Measurements from ENCODE around the gene ESPL1.

Gene ESPL1

DNA sequence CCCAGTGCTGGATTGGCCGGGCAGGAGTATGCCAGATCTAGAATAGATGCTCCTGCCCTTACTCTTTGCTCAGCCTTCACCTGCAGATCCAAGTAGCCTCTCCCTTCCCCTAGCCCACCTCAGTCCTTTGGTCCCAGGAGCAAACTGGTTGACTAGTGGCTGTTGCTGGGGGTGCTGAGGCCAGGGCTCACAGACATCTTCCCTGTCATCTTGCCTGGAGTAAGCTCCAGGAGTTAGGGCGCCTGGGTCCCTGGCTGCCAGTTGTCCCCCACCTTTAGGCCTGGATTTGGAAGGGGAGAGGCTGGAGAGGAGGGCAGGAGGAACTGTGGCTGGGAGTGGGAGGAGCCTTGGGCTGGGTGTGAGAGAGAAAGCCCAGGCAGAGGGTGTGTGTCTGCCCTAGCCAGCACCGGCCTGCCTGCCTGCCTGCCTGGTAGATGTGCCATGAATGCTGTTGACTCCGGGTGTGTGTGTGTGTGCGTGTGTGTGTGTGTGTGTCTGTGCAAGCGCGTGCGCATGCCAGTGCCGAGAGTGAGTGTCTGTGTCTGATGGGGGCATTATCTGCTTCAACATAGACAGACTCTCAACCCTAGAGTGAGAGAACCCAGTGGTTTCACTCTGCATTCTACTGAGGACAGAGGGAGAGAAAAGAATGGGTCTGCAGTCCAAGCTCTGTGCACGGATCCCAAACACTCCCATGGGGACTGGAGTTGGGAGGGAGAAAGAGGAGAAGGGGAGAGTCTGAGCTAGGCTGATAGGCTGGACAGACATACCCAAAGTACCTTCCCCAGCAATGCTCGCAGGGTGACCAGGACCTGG is 35.2 kb upstream of the ESPL1 start:
- peak overlapping the region; percentile 86 for H3K27ac ChIP-seq
- no peak for TF ChIP-seq ZFX (IDR thresholded peaks at IDR 0.05)
- TF ChIP-seq, protein P1, sequence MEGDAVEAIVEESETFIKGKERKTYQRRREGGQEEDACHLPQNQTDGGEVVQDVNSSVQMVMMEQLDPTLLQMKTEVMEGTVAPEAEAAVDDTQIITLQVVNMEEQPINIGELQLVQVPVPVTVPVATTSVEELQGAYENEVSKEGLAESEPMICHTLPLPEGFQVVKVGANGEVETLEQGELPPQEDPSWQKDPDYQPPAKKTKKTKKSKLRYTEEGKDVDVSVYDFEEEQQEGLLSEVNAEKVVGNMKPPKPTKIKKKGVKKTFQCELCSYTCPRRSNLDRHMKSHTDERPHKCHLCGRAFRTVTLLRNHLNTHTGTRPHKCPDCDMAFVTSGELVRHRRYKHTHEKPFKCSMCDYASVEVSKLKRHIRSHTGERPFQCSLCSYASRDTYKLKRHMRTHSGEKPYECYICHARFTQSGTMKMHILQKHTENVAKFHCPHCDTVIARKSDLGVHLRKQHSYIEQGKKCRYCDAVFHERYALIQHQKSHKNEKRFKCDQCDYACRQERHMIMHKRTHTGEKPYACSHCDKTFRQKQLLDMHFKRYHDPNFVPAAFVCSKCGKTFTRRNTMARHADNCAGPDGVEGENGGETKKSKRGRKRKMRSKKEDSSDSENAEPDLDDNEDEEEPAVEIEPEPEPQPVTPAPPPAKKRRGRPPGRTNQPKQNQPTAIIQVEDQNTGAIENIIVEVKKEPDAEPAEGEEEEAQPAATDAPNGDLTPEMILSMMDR (conservative IDR thresholded peaks at IDR 0.05) = no peak

DNA sequence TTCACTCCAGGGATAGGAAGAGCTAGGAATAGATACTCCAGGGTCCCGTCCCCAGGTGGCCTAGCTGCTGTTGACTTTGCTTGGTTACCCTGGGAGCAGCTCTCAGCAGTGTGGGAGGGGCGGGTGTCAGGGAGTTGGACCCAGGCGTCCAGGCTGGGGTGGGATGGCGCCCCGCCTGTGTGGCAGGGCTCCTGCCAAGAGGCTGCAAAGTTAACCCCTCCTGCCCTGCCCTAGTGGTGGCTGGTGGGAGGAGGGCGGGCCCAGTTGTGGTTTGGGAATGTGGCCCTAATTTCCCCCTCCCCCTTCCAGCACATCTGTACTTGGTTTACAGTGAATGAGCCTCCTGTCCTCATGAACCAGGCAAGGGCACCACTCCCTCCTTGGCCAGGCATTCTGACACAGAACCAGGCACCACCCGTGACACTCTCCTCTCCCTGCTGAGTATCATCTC is 34.4 kb upstream of the ESPL1 start:
- peak overlapping the region; percentile 86; the same call in 1 of the 2 replicates for H3K27ac ChIP-seq
- no peak for TF ChIP-seq ZFX (IDR thresholded peaks at IDR 0.05)
- TF ChIP-seq, protein P1 (conservative IDR thresholded peaks at IDR 0.05) = no peak

- TF ChIP-seq, protein P1 (conservative IDR thresholded peaks at IDR 0.05) = no peak
- no peak for TF ChIP-seq ZFX (IDR thresholded peaks at IDR 0.05)
- H3K27ac ChIP-seq = no peak overlapping the region
These were observed 33.7 kb upstream of the ESPL1 start for GRCh38 chr12:53234271-53234914.

DNA sequence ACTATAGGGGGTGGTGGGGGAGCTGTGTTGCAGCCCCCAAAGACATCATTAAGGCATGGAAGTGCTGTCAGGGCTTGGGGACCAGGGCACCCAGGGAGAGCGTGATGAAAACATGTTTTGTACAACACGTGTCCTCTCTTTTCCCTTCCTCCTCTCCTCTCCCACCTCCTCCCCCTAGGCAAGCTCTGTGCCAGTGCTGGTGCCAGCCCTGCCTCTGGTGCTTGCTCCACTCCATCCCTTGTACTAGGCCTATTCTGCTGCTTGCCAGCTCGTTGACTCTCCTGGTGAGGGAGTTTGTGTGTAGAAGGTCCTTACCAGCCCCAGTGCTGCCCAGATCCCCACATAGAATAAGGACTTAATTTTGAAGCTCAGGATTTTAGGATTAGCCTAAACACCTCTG is 32.9 kb upstream of the ESPL1 start:
- TF ChIP-seq, protein P1 (conservative IDR thresholded peaks at IDR 0.05) = no peak
- no peak for TF ChIP-seq ZFX (IDR thresholded peaks at IDR 0.05)
- H3K27ac ChIP-seq = no peak overlapping the region

- no peak for TF ChIP-seq ZFX (IDR thresholded peaks at IDR 0.05)
- TF ChIP-seq, protein P1 (conservative IDR thresholded peaks at IDR 0.05) = no peak
- H3K27ac ChIP-seq = no peak overlapping the region
These were observed 32.2 kb upstream of the ESPL1 start for GRCh38 chr12:53235742-53236442.

DNA sequence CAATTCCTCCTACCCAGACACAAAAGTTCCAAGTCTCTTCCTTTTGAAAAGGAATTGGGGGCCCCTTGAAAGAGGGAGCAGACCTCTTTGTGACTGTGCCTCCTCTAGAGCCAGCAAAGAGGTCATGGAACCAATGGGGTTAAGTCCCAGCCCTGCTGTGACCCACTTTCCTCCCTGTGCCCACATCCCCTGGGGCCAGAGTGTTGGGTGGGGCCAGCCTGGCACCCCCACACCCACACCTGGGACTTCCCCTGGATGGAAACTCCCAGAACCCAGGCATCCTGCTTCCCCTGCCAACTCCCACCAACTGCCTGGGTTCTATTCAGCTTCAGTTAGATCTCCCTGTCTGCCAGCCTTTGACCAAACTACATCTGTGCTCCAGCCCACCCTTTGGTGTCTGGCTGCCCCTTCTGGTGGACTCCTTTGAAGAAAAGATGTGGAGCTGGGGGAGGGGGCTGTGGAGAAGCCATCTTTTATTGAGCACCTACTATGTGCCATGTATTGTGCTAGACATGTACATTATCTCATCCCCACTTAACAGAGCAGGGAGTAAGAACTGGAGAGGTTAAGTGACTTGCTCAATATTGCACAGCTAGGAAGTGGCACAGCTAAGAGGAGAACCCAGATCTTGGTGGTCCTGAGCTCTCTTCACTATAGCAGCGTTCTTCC is 31.5 kb upstream of the ESPL1 start:
- H3K27ac ChIP-seq = no peak overlapping the region
- TF ChIP-seq ZFX (IDR thresholded peaks at IDR 0.05) = no peak
- TF ChIP-seq, protein P1 (conservative IDR thresholded peaks at IDR 0.05) = no peak
